GM12878 (cell line): Measurements from ENCODE around the gene KPNA1. TPM values are rescaled to one million over a fixed set of nuclear protein-coding genes. Genes with fewer than 3 reads are reported as not detected.

ENCODE experiments used
- ATF7 ChIP-seq: fragments of 450-650 bp; IDR thresholded peaks from 2 replicates; pipeline ENCODE4 v1.6.1; 2016; ENCODE audit warnings: low read depth, mild to moderate bottlenecking
- CHD4 ChIP-seq: fragments of 200-600 bp; sonication (generic); IDR thresholded peaks from 2 replicates; pipeline ENCODE4 v1.6.1; 2016; ENCODE audit warnings: mild to moderate bottlenecking
- E2F8 ChIP-seq: fragments of 450-650 bp; IDR thresholded peaks from 2 replicates; pipeline ENCODE4 v1.6.1; 2018; ENCODE audit warnings: mild to moderate bottlenecking, low read depth, moderate library complexity; ENCODE audit not compliant: partially characterized antibody
- HDAC6 ChIP-seq: fragments of 200-600 bp; sonication (generic); IDR thresholded peaks from one replicate; pipeline ENCODE4 v1.8.0; 2017; ENCODE audit warnings: antibody characterized with exemption; ENCODE audit not compliant: unreplicated experiment
- JUND ChIP-seq: IDR thresholded peaks from 2 replicates; pipeline ENCODE4 v1.6.1; 2012; ENCODE audit warnings: low read depth, mild to moderate bottlenecking, low read length, improper control_type of control experiment, moderate library complexity
- NFYB ChIP-seq: IDR thresholded peaks from 2 replicates; pipeline ENCODE4 v1.6.1; 2011; ENCODE audit warnings: low read depth, mild to moderate bottlenecking, low read length, improper control_type of control experiment, moderate library complexity; ENCODE audit not compliant: insufficient read depth
- RBBP5 ChIP-seq: fragments of 200-600 bp; sonication (generic); conservative IDR thresholded peaks from 2 replicates; pipeline ENCODE4 v1.6.1; 2016
- TCF12 ChIP-seq: IDR thresholded peaks from 2 replicates; pipeline ENCODE4 v1.6.1; 2011; ENCODE audit warnings: low read depth, mild to moderate bottlenecking, low read length
- TCF3 ChIP-seq: IDR thresholded peaks from 2 replicates; pipeline ENCODE4 v1.6.1; 2012; ENCODE audit warnings: low read depth, mild to moderate bottlenecking, low read length, borderline replicate concordance; ENCODE audit not compliant: insufficient read depth
- ZBTB33 ChIP-seq: fragments of 450-650 bp; IDR thresholded peaks from 2 replicates; pipeline ENCODE4 v1.6.1; 2017; ENCODE audit warnings: mild to moderate bottlenecking
- polyA plus RNA-seq, 11 experiments: library from polyadenylated mRNA; depleted of rRNA in 4 of 11; unstranded in 6 of 11; stranded (reverse) in 5 of 11; fragments of >200 nt; fragmentation: Nextera tagmentation in 4 of 11; fragmentation: Illumina TruSeq in 1 of 11; extraction: Ambion mirVana in 4 of 11; extraction: Trizol in 1 of 11; gene quantifications; 1 replicate in 1 of 11; 2 replicates in 10 of 11; pipeline versions ENCODE4 v1.2.1 to v1.2.3, GENCODE V29; 2011 to 2016; ENCODE audit warnings: inconsistent platforms in 2 of 11, missing spikeins in 2 of 11, low read depth in 1 of 11
- total RNA-seq, 4 experiments: library from RNA; depleted of rRNA in 3 of 4; stranded (reverse); fragments of >200 nt in 3 of 4; fragmentation: Illumina TruSeq in 1 of 4; extraction: Trizol in 1 of 4; gene quantifications; 2 replicates each; pipeline versions ENCODE4 v1.2.1 to v1.2.3, GENCODE V29; 2013 to 2021

Gene KPNA1
- total and polyA plus RNA-seq, 10 of the 15 experiments (the other 5 are each of a cell fraction or from before 2014, with no cell fraction given) = 8.5 to 52.7 (median 41.0) TPM

DNA sequence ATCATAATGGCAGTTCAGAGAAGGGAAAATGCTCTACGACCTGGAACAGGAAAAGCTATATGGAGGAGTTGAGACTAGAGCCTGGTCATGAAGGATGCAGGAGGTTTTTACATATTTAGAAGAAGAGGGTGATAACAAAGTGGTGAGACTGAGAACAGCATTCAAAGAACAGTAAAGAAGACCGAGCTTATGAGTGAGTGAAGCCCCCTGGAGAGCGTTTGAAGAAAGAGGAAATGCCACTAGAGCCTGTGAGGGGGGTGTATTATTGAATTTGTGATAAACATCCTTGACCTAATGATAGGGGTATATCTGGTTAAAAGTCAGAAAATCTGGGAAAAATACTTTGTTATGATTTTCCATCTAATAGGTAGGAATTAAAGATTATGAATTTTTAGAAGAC, 45.2 kb upstream of the KPNA1 start (continued):
- TF ChIP-seq ZBTB33 (no peak), TCF3 (no peak), JUND (no peak), NFYB (no peak), RBBP5 (no peak), HDAC6 (no peak), ATF7 (no peak), E2F8 (no peak), CHD4 (no peak), TCF12 (no peak)
